Naive B cell (primary cell): ENCODE measurements around the gene KLK7. TPM values are rescaled to one million over a fixed set of nuclear protein-coding genes. Genes with fewer than 3 reads are reported as not detected.
"Not testable (repeated sequence)": the region's sequence is repeated elsewhere in the genome, so short reads cannot be mapped to it uniquely, and the experiment has no call there.

Experiments used
- ATAC-seq, 2 donors: fragments of 150-1000 bp; cut with Tn5 transposase; 2 replicates each; pipeline ENCODE4 v1.10.0; 2021; ENCODE audit warnings: low read depth in 2 of 2, mild to moderate bottlenecking in 2 of 2, moderate library complexity in 2 of 2
- DNase-seq: peaks from one replicate; pipeline ENCODE4 v3.0.0; 2022
- H3K27ac Mint-ChIP-seq, 6 donors: one replicate each; pipeline ENCODE4 v1.8.0; 2020 to 2022; ENCODE audit warnings: mild to moderate bottlenecking in 6 of 6, mixed read lengths in 6 of 6, moderate library complexity in 5 of 6, inconsistent platforms in 2 of 6
- H3K27me3 Mint-ChIP-seq, 3 donors: one replicate each; pipeline ENCODE4 v1.8.0; 2021 to 2022; ENCODE audit warnings: mixed read lengths in 3 of 3, mild to moderate bottlenecking in 1 of 3
- H3K36me3 Mint-ChIP-seq, 2 donors: one replicate each; pipeline ENCODE4 v1.8.0; 2020 to 2022; ENCODE audit warnings: mixed read lengths in 2 of 2, inconsistent platforms in 1 of 2, mild to moderate bottlenecking in 1 of 2
- H3K4me1 Mint-ChIP-seq, 3 donors: one replicate each; pipeline ENCODE4 v1.8.0; 2020 to 2022; ENCODE audit warnings: mixed read lengths in 3 of 3, inconsistent platforms in 1 of 3, mild to moderate bottlenecking in 1 of 3, moderate library complexity in 1 of 3
- H3K4me3 Mint-ChIP-seq, 8 donors: one replicate each; pipeline ENCODE4 v1.8.0; 2020 to 2022; ENCODE audit warnings: mild to moderate bottlenecking in 8 of 8, mixed read lengths in 8 of 8, moderate library complexity in 8 of 8, inconsistent platforms in 2 of 8
- H3K9me3 Mint-ChIP-seq, 7 donors: one replicate each; pipeline ENCODE4 v1.8.0; 2020 to 2022; ENCODE audit warnings: mixed read lengths in 7 of 7, mild to moderate bottlenecking in 5 of 7, inconsistent platforms in 2 of 7, moderate library complexity in 1 of 7
- polyA plus RNA-seq, 6 donors: library from polyadenylated mRNA; unstranded; fragments of 300-500 nt; fragmentation: Illumina TruSeq; gene quantifications; one replicate each; pipeline ENCODE4 v1.2.3, GENCODE V29; 2021; ENCODE audit warnings: low read depth in 6 of 6

The KLK7 gene
- polyA plus RNA-seq, 6 donors from 2014 or later = not detected

- Mint-ChIP-seq H3K4me1 (peaks cover 0 to 13% (median 0%) of the 10 kb centered on the region in 3 donors), H3K36me3 (no peaks in the 10 kb centered on the region), H3K27me3 (peaks cover 31 to 70% (median 65%) of the 10 kb centered on the region in 3 donors), H3K9me3 (peaks cover 0 to 8% (median 0%) of the 10 kb centered on the region in 7 donors), H3K4me3 (no peak overlapping the region), H3K27ac (no peak overlapping the region)
- ATAC-seq = no peak
- no peak for DNase-seq
Observed at GRCh38 chr19:50982186-50982585, 1.5 kb downstream of the KLK7 start.

- Mint-ChIP-seq H3K9me3 (peaks cover 0 to 8% (median 0%) of the 10 kb centered on the region in 7 donors), H3K4me3 (no peak overlapping the region), H3K27ac (no peak overlapping the region), H3K4me1 (peaks cover 0 to 13% (median 0%) of the 10 kb centered on the region in 3 donors), H3K27me3 (peaks cover 31 to 76% (median 66%) of the 10 kb centered on the region in 3 donors), H3K36me3 (no peaks in the 10 kb centered on the region)
- DNase-seq (no peak), ATAC-seq (no peak)
Observed at GRCh38 chr19:50981587-50982146, 2.0 kb downstream of the KLK7 start.

- no peak overlapping the region for H3K4me3 Mint-ChIP-seq
- H3K9me3 Mint-ChIP-seq = peaks cover 0 to 4% (median 0%) of the 10 kb centered on the region in 7 donors
- no peak for ATAC-seq
- no peaks in the 10 kb centered on the region for H3K36me3 Mint-ChIP-seq
- H3K4me1 Mint-ChIP-seq = peaks cover 0 to 13% (median 0%) of the 10 kb centered on the region in 3 donors
- no peak overlapping the region for H3K27ac Mint-ChIP-seq
- peaks cover 34 to 81% (median 69%) of the 10 kb centered on the region in 3 donors for H3K27me3 Mint-ChIP-seq
- DNase-seq = no peak
Observed at GRCh38 chr19:50980208-50980607, 3.5 kb downstream of the KLK7 start.

- DNase-seq = no peak
- peaks cover 32 to 77% (median 65%) of the 10 kb centered on the region in 3 donors for H3K27me3 Mint-ChIP-seq
Observed at GRCh38 chr19:50979758-50980157, 4.0 kb downstream of the KLK7 start.

GRCh38 chr19:50978772-50979390 is 4.8 kb downstream of the KLK7 start:
- Mint-ChIP-seq H3K36me3 (no peaks in the 10 kb centered on the region), H3K27ac (no peak overlapping the region), H3K9me3 (no peaks in the 10 kb centered on the region), H3K27me3 (peaks cover 38 to 68% (median 64%) of the 10 kb centered on the region in 3 donors), H3K4me1 (peaks cover 0 to 13% (median 0%) of the 10 kb centered on the region in 3 donors), H3K4me3 (no peak overlapping the region)
- no peak for DNase-seq
- no peak for ATAC-seq

More at GRCh38 chr19:50979758-50980157, 4.0 kb downstream of the KLK7 start:
- no peak for ATAC-seq
- Mint-ChIP-seq H3K4me1 (peaks cover 0 to 13% (median 0%) of the 10 kb centered on the region in 3 donors), H3K4me3 (no peak overlapping the region), H3K27ac (no peak overlapping the region), H3K36me3 (no peaks in the 10 kb centered on the region), H3K9me3 (no peaks in the 10 kb centered on the region)

GRCh38 chr19:50977626-50978025 is 6.1 kb downstream of the KLK7 start:
- no peaks in the 10 kb centered on the region for H3K36me3 Mint-ChIP-seq
- peaks cover 0 to 13% (median 0%) of the 10 kb centered on the region in 3 donors for H3K4me1 Mint-ChIP-seq
- H3K9me3 Mint-ChIP-seq = peaks cover 0 to 5% (median 0%) of the 10 kb centered on the region in 7 donors
- H3K27me3 Mint-ChIP-seq = peaks cover 38 to 70% (median 67%) of the 10 kb centered on the region in 3 donors
- ATAC-seq (no peak), DNase-seq (no peak)
- H3K4me3 Mint-ChIP-seq = no peak overlapping the region
- no peak overlapping the region for H3K27ac Mint-ChIP-seq

GRCh38 chr19:50975766-50976165 is 8.0 kb downstream of the KLK7 start:
- H3K4me3 Mint-ChIP-seq = peak overlapping the region in 1 of 8 donors; percentile 66
- DNase-seq (no peak), ATAC-seq (no peak)
- H3K9me3 Mint-ChIP-seq = peaks cover 0 to 5% (median 0%) of the 10 kb centered on the region in 7 donors
- H3K36me3 Mint-ChIP-seq = no peaks in the 10 kb centered on the region
- H3K27ac Mint-ChIP-seq = peak overlapping the region in 1 of 6 donors; percentile 72
- peaks cover 0 to 6% (median 0%) of the 10 kb centered on the region in 3 donors for H3K4me1 Mint-ChIP-seq
- H3K27me3 Mint-ChIP-seq = peaks cover 34 to 69% (median 67%) of the 10 kb centered on the region in 3 donors

- Mint-ChIP-seq H3K9me3 (peaks cover 0 to 5% (median 0%) of the 10 kb centered on the region in 7 donors), H3K27ac (no peak overlapping the region), H3K4me3 (no peak overlapping the region), H3K27me3 (peaks cover 39 to 69% (median 67%) of the 10 kb centered on the region in 3 donors), H3K36me3 (no peaks in the 10 kb centered on the region), H3K4me1 (peaks cover 0 to 7% (median 0%) of the 10 kb centered on the region in 3 donors)
- ATAC-seq (no peak), DNase-seq (no peak)
Observed at GRCh38 chr19:50974702-50975556, 8.8 kb downstream of the KLK7 start.

GRCh38 chr19:50972795-50973376 is 10.8 kb downstream of the KLK7 start:
- H3K4me1 Mint-ChIP-seq = peaks cover 0 to 4% (median 0%) of the 10 kb centered on the region in 3 donors
- ATAC-seq (no peak), DNase-seq (no peak)
- H3K9me3 Mint-ChIP-seq = peaks cover 0 to 5% (median 0%) of the 10 kb centered on the region in 7 donors
- H3K27me3 Mint-ChIP-seq = peaks cover 34 to 61% (median 60%) of the 10 kb centered on the region in 3 donors
- H3K27ac Mint-ChIP-seq = no peak overlapping the region
- H3K36me3 Mint-ChIP-seq = peaks cover 0 to 6% of the 10 kb centered on the region in 2 donors
- H3K4me3 Mint-ChIP-seq = no peak overlapping the region

GRCh38 chr19:50969810-50970209 is 13.9 kb downstream of the KLK7 start:
- DNase-seq, H3K4me3 Mint-ChIP-seq, H3K27ac Mint-ChIP-seq, H3K9me3 Mint-ChIP-seq, H3K4me1 Mint-ChIP-seq, ATAC-seq: not testable (repeated sequence)
- Mint-ChIP-seq H3K36me3 (peaks cover 0 to 13% of the 10 kb centered on the region in 2 donors), H3K27me3 (peaks cover 25 to 57% (median 55%) of the 10 kb centered on the region in 3 donors)

- Mint-ChIP-seq H3K4me1 (peaks cover 0 to 4% (median 0%) of the 10 kb centered on the region in 3 donors), H3K27me3 (peaks cover 23 to 57% (median 56%) of the 10 kb centered on the region in 3 donors), H3K36me3 (peaks cover 0 to 13% of the 10 kb centered on the region in 2 donors), H3K9me3 (peaks cover 0 to 7% (median 3%) of the 10 kb centered on the region in 7 donors), H3K27ac (no peak within 1 kb of the TSS), H3K4me3 (no peak within 1 kb of the TSS)
- ATAC-seq (no peak), DNase-seq (no peak)
Observed at GRCh38 chr19:50969413-50969760, 14.3 kb downstream of the KLK7 start, which contains the start of gene KLK6. KLK6 (minus strand) TSS chr19:50969591; CDS start chr19:50968104, 1,487 bp downstream.

GRCh38 chr19:50968716-50969412 is 14.9 kb downstream of the KLK7 start:
- DNase-seq (no peak), ATAC-seq (no peak)
- Mint-ChIP-seq H3K27me3 (peaks cover 21 to 61% (median 61%) of the 10 kb centered on the region in 3 donors), H3K4me3 (no peak overlapping the region), H3K9me3 (peaks cover 2 to 11% (median 7%) of the 10 kb centered on the region in 7 donors), H3K4me1 (peaks cover 0 to 4% (median 0%) of the 10 kb centered on the region in 3 donors), H3K36me3 (peaks cover 0 to 17% of the 10 kb centered on the region in 2 donors), H3K27ac (no peak overlapping the region)
